RPMI8226 (cell line): ENCODE data around the gene TUNAR.
"Not testable (repeated sequence)": the region's sequence is repeated elsewhere in the genome, so short reads cannot be mapped to it uniquely, and the experiment has no call there.

Experiments
- DNase-seq: peaks from one replicate; pipeline ENCODE4 v3.0.0-alpha.2; 2015

Gene TUNAR

GRCh38 chr14:95920769-95921438 is 44.3 kb downstream of the TUNAR start:
- DNase-seq, result no peak

- DNase-seq, result no peak
Observed at GRCh38 chr14:95922080-95922479, 45.4 kb downstream of the TUNAR start.

GRCh38 chr14:95928751-95929150 is 52.1 kb downstream of the TUNAR start:
- no peak for DNase-seq

- no peak for DNase-seq
Observed at GRCh38 chr14:95931384-95931783, 54.8 kb downstream of the TUNAR start.

- peak; percentile 42 for DNase-seq
Observed at GRCh38 chr14:95935228-95935822, 58.7 kb downstream of the TUNAR start.

GRCh38 chr14:95936041-95936440 is 59.4 kb downstream of the TUNAR start:
- no peak for DNase-seq

GRCh38 chr14:95939335-95939734 is 62.7 kb downstream of the TUNAR start:
- DNase-seq, result no peak

GRCh38 chr14:95941897-95942296 is 65.3 kb downstream of the TUNAR start:
- no peak for DNase-seq

- DNase-seq, result no peak
Observed at GRCh38 chr14:95943699-95944098, 67.1 kb downstream of the TUNAR start.

GRCh38 chr14:95944462-95944861 is 67.8 kb downstream of the TUNAR start:
- DNase-seq, result no peak

GRCh38 chr14:95946867-95947266 is 70.2 kb downstream of the TUNAR start:
- no peak for DNase-seq

GRCh38 chr14:95948558-95948981 is 71.9 kb downstream of the TUNAR start:
- DNase-seq, result no peak

- DNase-seq, result no peak
Observed at GRCh38 chr14:95951359-95951758, 74.7 kb downstream of the TUNAR start.

- DNase-seq, result peak; percentile 2
Observed at GRCh38 chr14:95953111-95953724, 76.6 kb downstream of the TUNAR start.

GRCh38 chr14:95956601-95957460 is 80.2 kb downstream of the TUNAR start:
- no peak for DNase-seq

- DNase-seq, result no peak
Observed at GRCh38 chr14:95958105-95958504, 81.5 kb downstream of the TUNAR start.

- no peak for DNase-seq
Observed at GRCh38 chr14:95959317-95959716, 82.7 kb downstream of the TUNAR start.

GRCh38 chr14:95961481-95961880 is 84.8 kb downstream of the TUNAR start:
- no peak for DNase-seq

GRCh38 chr14:95964901-95965300 is 88.3 kb downstream of the TUNAR start:
- no peak for DNase-seq

- not testable (repeated sequence) for DNase-seq
Observed at GRCh38 chr14:95968048-95968447, 91.4 kb downstream of the TUNAR start.
